GM18511 (cell line): Measurements from ENCODE around the gene LST1.
"Not testable (repeated sequence)": the region's sequence is repeated elsewhere in the genome, so short reads cannot be mapped to it uniquely, and the experiment has no call there.

Experiments used
- ATAC-seq: cut with Tn5 transposase; IDR thresholded peaks from one replicate; pipeline ENCODE4 v1.9.1; 2021; ENCODE audit warnings: mild to moderate bottlenecking, moderate library complexity; ENCODE audit not compliant: unreplicated experiment

The LST1 gene

GRCh38 chr6:31586008-31586407, at the start of gene LST1:
LST1 (plus strand) TSS chr6:31586277; CDS start chr6:31587300, 1,023 bp downstream.
- ATAC-seq = no peak

- no peak for ATAC-seq
Observed at GRCh38 chr6:31538805-31539400, 47.2 kb upstream of the LST1 start.

GRCh38 chr6:31540640-31541039, 45.4 kb upstream of the LST1 start:
- no peak for ATAC-seq

GRCh38 chr6:31541059-31541657, 44.9 kb upstream of the LST1 start:
- no peak for ATAC-seq

- peak; percentile 80 for ATAC-seq
Observed at GRCh38 chr6:31541658-31542521, 44.2 kb upstream of the LST1 start, which contains the start of gene DDX39B. DDX39B (minus strand) TSS chr6:31542003; CDS start chr6:31540532, 1,471 bp downstream.

- ATAC-seq = no peak
Observed at GRCh38 chr6:31543639-31544038, 42.4 kb upstream of the LST1 start.

GRCh38 chr6:31544676-31545075, 41.4 kb upstream of the LST1 start:
- ATAC-seq = no peak

- ATAC-seq = no peak
Observed at GRCh38 chr6:31545291-31545690, 40.8 kb upstream of the LST1 start.

- ATAC-seq = peak; percentile 57
Observed at GRCh38 chr6:31546339-31546957, 39.6 kb upstream of the LST1 start, which contains the start of gene ATP6V1G2. ATP6V1G2 (minus strand) TSS chr6:31546608; CDS start chr6:31546559, 49 bp downstream.

- peak; percentile 72 for ATAC-seq
Observed at GRCh38 chr6:31546958-31547726, 38.9 kb upstream of the LST1 start, which contains the start of gene NFKBIL1. NFKBIL1 (plus strand) TSS chr6:31547608; CDS start chr6:31547695, 87 bp downstream.

GRCh38 chr6:31547727-31548543, 38.1 kb upstream of the LST1 start:
- ATAC-seq = no peak

GRCh38 chr6:31548544-31548873, 37.6 kb upstream of the LST1 start:
- ATAC-seq = no peak

GRCh38 chr6:31551371-31551770, 34.7 kb upstream of the LST1 start:
- not testable (repeated sequence) for ATAC-seq

GRCh38 chr6:31556307-31556706, 29.8 kb upstream of the LST1 start:
- ATAC-seq = no peak

GRCh38 chr6:31557443-31558317, 28.4 kb upstream of the LST1 start:
- no peak for ATAC-seq

GRCh38 chr6:31558318-31558625, 27.8 kb upstream of the LST1 start:
- ATAC-seq = no peak

GRCh38 chr6:31558631-31559500, 27.2 kb upstream of the LST1 start:
- ATAC-seq = no peak

GRCh38 chr6:31559606-31559957, 26.5 kb upstream of the LST1 start:
- no peak for ATAC-seq
